ENCODE measurements around the gene PIK3R5.
"Not testable (repeated sequence)": the region's sequence is repeated elsewhere in the genome, so short reads cannot be mapped to it uniquely, and the experiment has no call there.

GRCh38 chr17:8885163-8885966, 80.1 kb downstream of the PIK3R5 start:
- TF ChIP-seq, protein P1, sequence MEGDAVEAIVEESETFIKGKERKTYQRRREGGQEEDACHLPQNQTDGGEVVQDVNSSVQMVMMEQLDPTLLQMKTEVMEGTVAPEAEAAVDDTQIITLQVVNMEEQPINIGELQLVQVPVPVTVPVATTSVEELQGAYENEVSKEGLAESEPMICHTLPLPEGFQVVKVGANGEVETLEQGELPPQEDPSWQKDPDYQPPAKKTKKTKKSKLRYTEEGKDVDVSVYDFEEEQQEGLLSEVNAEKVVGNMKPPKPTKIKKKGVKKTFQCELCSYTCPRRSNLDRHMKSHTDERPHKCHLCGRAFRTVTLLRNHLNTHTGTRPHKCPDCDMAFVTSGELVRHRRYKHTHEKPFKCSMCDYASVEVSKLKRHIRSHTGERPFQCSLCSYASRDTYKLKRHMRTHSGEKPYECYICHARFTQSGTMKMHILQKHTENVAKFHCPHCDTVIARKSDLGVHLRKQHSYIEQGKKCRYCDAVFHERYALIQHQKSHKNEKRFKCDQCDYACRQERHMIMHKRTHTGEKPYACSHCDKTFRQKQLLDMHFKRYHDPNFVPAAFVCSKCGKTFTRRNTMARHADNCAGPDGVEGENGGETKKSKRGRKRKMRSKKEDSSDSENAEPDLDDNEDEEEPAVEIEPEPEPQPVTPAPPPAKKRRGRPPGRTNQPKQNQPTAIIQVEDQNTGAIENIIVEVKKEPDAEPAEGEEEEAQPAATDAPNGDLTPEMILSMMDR (IDR thresholded peaks at IDR 0.05): not testable (repeated sequence)
- not testable (repeated sequence) for TF ChIP-seq POLR2A, POLR2AphosphoS5, EP300 (IDR thresholded peaks at IDR 0.05)

Data from stomach (tissue), 4 donors.